ENCODE measurements around the gene ARAP1.

The ARAP1 gene

GRCh38 chr11:72641522-72642042 lies 110.6 kb downstream of the ARAP1 start:
- Histone ChIP-seq H3K4me3 (peak overlapping the region; percentile 72), H3K27ac (peak overlapping the region in 1 of 2 donors; percentile 17)
- TF ChIP-seq CTCF (IDR thresholded peaks at IDR 0.05) = no peak
- no peak for DNase-seq (ENCODE audit: low spot score)

DNA sequence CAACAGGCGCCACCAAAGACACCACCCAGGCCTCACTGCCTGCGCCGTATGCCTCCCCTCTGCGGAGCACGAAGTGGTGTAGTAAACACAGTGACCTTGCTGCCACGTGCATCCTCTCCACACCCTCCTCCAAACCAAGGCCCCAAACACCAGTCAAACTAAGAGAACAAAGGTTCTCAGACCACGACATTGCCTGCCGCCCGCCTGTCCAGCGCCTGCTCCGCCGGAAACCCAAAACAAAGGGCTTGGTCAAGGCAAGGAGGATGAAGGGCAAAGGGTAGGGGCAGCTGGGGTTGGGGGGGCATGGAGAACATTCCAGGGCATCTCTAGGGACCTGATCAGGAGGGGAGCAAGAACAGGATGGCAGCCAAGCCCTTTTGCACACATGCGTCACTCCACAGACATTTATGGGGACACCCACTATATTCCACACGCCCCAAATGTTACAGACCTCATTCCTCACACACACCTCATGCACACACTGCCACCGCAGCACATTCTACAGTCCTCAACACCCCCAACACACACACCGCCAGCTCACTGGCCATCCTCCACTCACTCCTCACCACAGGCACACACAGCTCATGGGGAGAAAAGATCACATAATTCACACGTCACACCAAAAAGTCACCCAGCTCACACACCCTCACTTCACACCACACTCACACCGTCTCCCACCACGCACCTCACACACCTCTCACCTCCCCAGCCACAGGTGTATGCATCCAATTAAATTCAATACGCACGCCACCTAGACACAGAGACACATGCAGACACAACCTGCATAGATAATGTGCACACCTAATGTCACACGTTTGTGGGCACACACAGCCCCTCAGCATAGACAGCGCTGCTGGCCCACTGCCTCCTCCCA lies 112.5 kb downstream of the ARAP1 start:
- DNase-seq (ENCODE audit: low spot score) = no peak
- H3K4me3 ChIP-seq = peak overlapping the region; percentile 72
- peak overlapping the region in 1 of 2 donors; percentile 24 for H3K27ac ChIP-seq
- TF ChIP-seq CTCF (IDR thresholded peaks at IDR 0.05) = no peak

GRCh38 chr11:72637926-72638325 lies 114.3 kb downstream of the ARAP1 start:
- DNase-seq (ENCODE audit: low spot score) = no peak
- no peak for TF ChIP-seq CTCF (IDR thresholded peaks at IDR 0.05)
- Histone ChIP-seq H3K4me3 (no peak overlapping the region), H3K27ac (no peak overlapping the region)

DNA sequence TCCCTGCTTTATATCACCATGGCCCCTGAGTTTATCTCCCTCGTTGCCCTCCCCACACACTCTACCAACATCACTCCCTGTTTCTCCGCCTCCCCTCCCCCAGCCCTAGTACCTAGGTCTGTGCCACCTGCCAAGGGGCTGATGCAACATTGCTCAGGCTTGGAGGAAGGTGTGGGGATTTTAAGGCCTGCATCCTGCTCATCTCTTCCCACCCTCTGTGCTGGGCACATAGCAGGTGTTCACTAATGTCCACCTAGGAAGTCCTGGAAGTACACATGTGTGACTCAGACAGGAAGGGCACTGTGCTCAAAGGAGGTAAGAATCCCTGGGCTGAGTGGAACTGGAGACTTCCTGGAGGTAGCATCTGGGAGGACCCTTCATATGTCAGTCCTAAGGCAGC lies 115.0 kb downstream of the ARAP1 start:
- no peak overlapping the region for H3K27ac ChIP-seq
- no peak for TF ChIP-seq CTCF (IDR thresholded peaks at IDR 0.05)
- no peak overlapping the region for H3K4me3 ChIP-seq
- no peak for DNase-seq (ENCODE audit: low spot score)

- Histone ChIP-seq H3K27ac (peak overlapping the region in 1 of 2 donors; percentile 15), H3K4me3 (no peak overlapping the region)
- no peak for TF ChIP-seq CTCF (IDR thresholded peaks at IDR 0.05)
- DNase-seq (ENCODE audit: low spot score) = no peak
Observed at GRCh38 chr11:72636376-72636775, 115.8 kb downstream of the ARAP1 start.

DNA sequence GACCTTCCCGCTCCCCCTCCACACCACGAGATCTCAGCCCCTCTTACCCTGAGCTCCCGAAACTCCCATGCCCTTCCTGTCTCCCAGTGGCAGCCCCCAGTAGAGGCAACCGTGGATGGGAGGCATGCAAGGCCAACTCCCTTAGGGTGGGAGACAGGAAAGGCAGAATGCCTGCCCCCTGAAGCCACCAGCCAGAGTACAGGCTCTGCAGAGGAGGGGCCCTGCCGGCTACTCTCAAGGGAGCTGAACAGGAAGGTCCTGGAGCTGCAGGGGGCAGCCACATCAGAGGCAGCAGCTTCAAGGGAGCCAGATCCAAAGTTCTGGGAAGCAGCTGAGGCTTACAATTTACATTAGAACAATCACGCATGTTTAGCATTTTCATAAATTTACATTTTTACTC lies 116.3 kb downstream of the ARAP1 start:
- DNase-seq (ENCODE audit: low spot score) = no peak
- Histone ChIP-seq H3K4me3 (no peak overlapping the region), H3K27ac (peak overlapping the region in 1 of 2 donors; percentile 15)
- TF ChIP-seq CTCF (IDR thresholded peaks at IDR 0.05) = no peak
